Stomach (tissue), 9 donors: Measurements from ENCODE around the gene JAKMIP1. TPM values are rescaled to one million over a fixed set of nuclear protein-coding genes. Genes with fewer than 3 reads are reported as not detected.

Experiments
- DNase-seq, 2 donors: peaks; one replicate each; pipeline versions ENCODE4 v3.0.0 to v3.0.0-alpha.2; 2013 to 2019
- H3K27ac ChIP-seq, 5 donors: fragments of 200-600 bp in 4 of 5; sonication (generic) in 4 of 5; one replicate each; pipeline ENCODE4 v1.5.1; 2013 to 2019; ENCODE audit warnings: mild to moderate bottlenecking in 1 of 5, moderate library complexity in 1 of 5
- H3K27me3 ChIP-seq, 3 donors: fragments of 200-600 bp; sonication (generic); one replicate each; pipeline ENCODE4 v1.5.1; 2017 to 2019; ENCODE audit warnings: mixed run types in 1 of 3
- H3K36me3 ChIP-seq, 4 donors: fragments of 200-600 bp; sonication (generic); 1 replicate in 3 of 4; 2 replicates in 1 of 4; pipeline ENCODE4 v1.5.1; 2016 to 2019
- H3K4me1 ChIP-seq, 4 donors: fragments of 200-600 bp; sonication (generic); one replicate each; pipeline ENCODE4 v1.5.1; 2016 to 2019
- H3K4me3 ChIP-seq, 4 donors: fragments of 200-600 bp; sonication (generic) in 3 of 4; one replicate each; pipeline ENCODE4 v1.5.1; 2016 to 2019; ENCODE audit warnings: mild to moderate bottlenecking in 1 of 4
- H3K9me3 ChIP-seq, 4 donors: fragments of 200-600 bp; sonication (generic); one replicate each; pipeline ENCODE4 v1.5.1; 2016 to 2019
- EP300 ChIP-seq: sonication (generic); formaldehyde crosslinking; IDR thresholded peaks from one replicate; pipeline ENCODE4 v1.6.1; 2017; ENCODE audit warnings: antibody characterized with exemption
- POLR2A ChIP-seq, 4 donors: fragments of 450-650 bp; IDR thresholded peaks; one replicate each; pipeline ENCODE4 v1.6.1; 2016; ENCODE audit warnings: antibody characterized with exemption in 4 of 4, control low read depth in 2 of 4, mild to moderate bottlenecking in 1 of 4, moderate library complexity in 1 of 4
- POLR2AphosphoS5 ChIP-seq, 3 donors: sonication (generic); formaldehyde crosslinking; IDR thresholded peaks; one replicate each; pipeline ENCODE4 v1.6.1; 2016; ENCODE audit warnings: antibody characterized with exemption in 3 of 3
- WGBS, 5 donors: extraction: QIAGEN DNeasy Blood & Tissue Kit in 3 of 5; methylation state at CpG; one replicate each; pipeline versions ENCODE4 v1.1.5 to v1.1.7; 2013 to 2018; 5-methylcytosine and 5-hydroxymethylcytosine counted together
- intact Hi-C: fragments of 100-400 bp; cut with DNase I; formaldehyde crosslinking; loops from one replicate; pipeline ENCODE4 v1.15.1; 2023; ENCODE audit warnings: low total_unique reads
- polyA plus RNA-seq, 3 donors: library from polyadenylated mRNA; stranded (reverse); fragments of 200-250 nt; gene quantifications; one replicate each; pipeline ENCODE4 v1.2.3, GENCODE V29; 2013
- total RNA-seq, 5 donors: library from RNA; depleted of rRNA; stranded (reverse); fragments of >200 nt; gene quantifications; one replicate each; pipeline versions ENCODE4 v1.1.0 to v1.2.3, GENCODE V29; 2014 to 2016
- TF ChIP-seq, protein P1 (sequence below), 7 experiments: fragments of 450-650 bp in 4 of 7; fragments of 200-600 bp in 3 of 7; sonication (generic) in 3 of 7; IDR thresholded peaks; one replicate each; pipeline ENCODE4 v1.5.1; 2016 to 2019; ENCODE audit warnings: antibody characterized with exemption in 7 of 7, control low read depth in 2 of 7, mild to moderate bottlenecking in 1 of 7
- donor health status: healthy with polysubstance abuse.
- donor health status: Bipolar disorder and iron deficiency.
- donor health status: healthy.

Gene JAKMIP1
- total and polyA plus RNA-seq, 8 donors: 0.18 to 10.3 (median 0.54) TPM; not detected in 2

- H3K27me3 ChIP-seq: peaks cover 0 to 47% (median 0%) of the 10 kb centered on the region in 3 donors
- H3K4me3 ChIP-seq: no peak overlapping the region
- TF ChIP-seq POLR2A (IDR thresholded peaks at IDR 0.05) (no peak), POLR2AphosphoS5 (IDR thresholded peaks at IDR 0.05) (no peak), EP300 (no peak)
- TF ChIP-seq, protein P1, sequence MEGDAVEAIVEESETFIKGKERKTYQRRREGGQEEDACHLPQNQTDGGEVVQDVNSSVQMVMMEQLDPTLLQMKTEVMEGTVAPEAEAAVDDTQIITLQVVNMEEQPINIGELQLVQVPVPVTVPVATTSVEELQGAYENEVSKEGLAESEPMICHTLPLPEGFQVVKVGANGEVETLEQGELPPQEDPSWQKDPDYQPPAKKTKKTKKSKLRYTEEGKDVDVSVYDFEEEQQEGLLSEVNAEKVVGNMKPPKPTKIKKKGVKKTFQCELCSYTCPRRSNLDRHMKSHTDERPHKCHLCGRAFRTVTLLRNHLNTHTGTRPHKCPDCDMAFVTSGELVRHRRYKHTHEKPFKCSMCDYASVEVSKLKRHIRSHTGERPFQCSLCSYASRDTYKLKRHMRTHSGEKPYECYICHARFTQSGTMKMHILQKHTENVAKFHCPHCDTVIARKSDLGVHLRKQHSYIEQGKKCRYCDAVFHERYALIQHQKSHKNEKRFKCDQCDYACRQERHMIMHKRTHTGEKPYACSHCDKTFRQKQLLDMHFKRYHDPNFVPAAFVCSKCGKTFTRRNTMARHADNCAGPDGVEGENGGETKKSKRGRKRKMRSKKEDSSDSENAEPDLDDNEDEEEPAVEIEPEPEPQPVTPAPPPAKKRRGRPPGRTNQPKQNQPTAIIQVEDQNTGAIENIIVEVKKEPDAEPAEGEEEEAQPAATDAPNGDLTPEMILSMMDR (IDR thresholded peaks at IDR 0.05): no peak
- WGBS, 5 donors: 81 to 94% (median 86%) methylated on average over 5 of the region's 5 CpGs
- DNase-seq: no peak
- peaks cover 0 to 17% (median 15%) of the 10 kb centered on the region in 4 donors for H3K9me3 ChIP-seq
- H3K36me3 ChIP-seq: no peaks in the 10 kb centered on the region
- no peak overlapping the region for H3K27ac ChIP-seq
- intact Hi-C loops: no loop called here
- no peaks in the 10 kb centered on the region for H3K4me1 ChIP-seq
Observed at GRCh38 chr4:6189511-6189910, 10.8 kb downstream of the JAKMIP1 start.

DNA sequence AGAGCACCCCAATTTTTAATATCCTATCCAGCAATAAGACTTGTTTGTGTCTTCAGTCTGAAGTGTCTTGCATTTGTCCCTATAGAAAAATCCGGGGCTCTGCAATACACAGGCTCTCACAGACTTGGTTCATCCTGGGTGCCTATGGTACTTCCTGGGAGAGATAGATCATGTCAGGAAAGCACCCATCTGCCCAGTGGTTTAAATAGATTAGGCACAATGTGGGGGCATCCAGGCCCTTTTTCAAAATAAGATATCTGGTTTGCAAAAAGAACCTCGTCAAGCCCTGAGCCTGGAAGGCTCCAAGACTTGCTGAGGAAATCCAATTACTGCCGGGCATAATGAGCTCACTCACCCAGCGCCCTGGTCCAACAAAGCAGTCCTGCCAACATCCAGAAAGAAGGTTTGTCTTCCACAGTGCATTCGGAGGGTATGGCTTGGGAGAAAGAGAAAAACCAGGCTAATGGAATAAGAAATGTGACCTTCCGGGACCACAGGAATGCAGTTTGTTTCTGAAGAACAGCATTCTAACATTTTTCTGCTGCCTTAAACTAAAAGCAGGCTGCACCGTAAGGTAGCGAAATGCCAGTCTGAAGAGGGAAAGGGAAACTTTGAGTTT is 11.6 kb downstream of the JAKMIP1 start:
- H3K4me1 ChIP-seq: no peaks in the 10 kb centered on the region
- intact Hi-C loops: no loop called here
- H3K36me3 ChIP-seq: no peaks in the 10 kb centered on the region
- H3K27ac ChIP-seq: no peak overlapping the region
- WGBS, 5 donors: 67 to 79% (median 71%) methylated on average over 8 of the region's 8 CpGs
- H3K27me3 ChIP-seq: peaks cover 0 to 40% (median 0%) of the 10 kb centered on the region in 3 donors
- H3K4me3 ChIP-seq: no peak overlapping the region
- peak in 1 of 2 donors; percentile 57 for DNase-seq
- peaks cover 0 to 17% (median 15%) of the 10 kb centered on the region in 4 donors for H3K9me3 ChIP-seq
- TF ChIP-seq, protein P1 (IDR thresholded peaks at IDR 0.05): no peak
- TF ChIP-seq POLR2A (IDR thresholded peaks at IDR 0.05): no peak
- TF ChIP-seq POLR2AphosphoS5 (IDR thresholded peaks at IDR 0.05): no peak
- no peak for TF ChIP-seq EP300

DNA sequence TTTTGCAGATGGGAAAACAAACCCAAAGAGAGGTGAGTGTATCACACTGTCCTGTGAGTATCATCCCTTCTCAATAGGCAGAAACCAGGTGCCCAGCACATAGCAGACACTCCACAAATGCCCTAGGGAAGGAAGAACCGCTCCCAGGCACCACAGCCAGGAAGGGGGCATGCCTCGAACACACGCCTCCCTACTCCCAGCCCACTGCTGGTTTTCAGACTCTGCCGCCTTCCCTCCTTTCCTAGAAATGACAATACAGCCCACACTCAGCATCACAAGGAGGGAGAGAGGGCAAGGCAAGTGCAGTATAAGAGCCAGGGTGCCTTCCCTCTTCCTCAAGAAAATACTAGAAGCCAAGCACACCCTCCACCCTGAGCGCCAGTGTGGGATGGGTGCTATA is 16.2 kb downstream of the JAKMIP1 start:
- DNase-seq: no peak
- Histone ChIP-seq H3K4me3 (no peak overlapping the region), H3K9me3 (peaks cover 0 to 24% (median 22%) of the 10 kb centered on the region in 4 donors), H3K4me1 (no peaks in the 10 kb centered on the region), H3K36me3 (no peaks in the 10 kb centered on the region), H3K27ac (no peak overlapping the region), H3K27me3 (peaks cover 0 to 6% (median 0%) of the 10 kb centered on the region in 3 donors)
- TF ChIP-seq EP300 (no peak), POLR2AphosphoS5 (IDR thresholded peaks at IDR 0.05) (no peak), POLR2A (IDR thresholded peaks at IDR 0.05) (no peak)
- TF ChIP-seq, protein P1 (IDR thresholded peaks at IDR 0.05): no peak
- 61 to 82% (median 76%) methylated on average over 5 of the region's 5 CpGs for WGBS, 5 donors
- intact Hi-C loops: no loop called here

- Histone ChIP-seq H3K9me3 (peaks cover 0 to 24% (median 22%) of the 10 kb centered on the region in 4 donors), H3K4me1 (no peaks in the 10 kb centered on the region), H3K36me3 (no peaks in the 10 kb centered on the region), H3K27me3 (peaks cover 0 to 8% (median 0%) of the 10 kb centered on the region in 3 donors), H3K27ac (no peak overlapping the region), H3K4me3 (no peak overlapping the region)
- no peak for DNase-seq
- intact Hi-C loops: no loop called here
- 62 to 71% (median 68%) methylated on average over 4 of the region's 4 CpGs for WGBS, 5 donors
- no peak for TF ChIP-seq POLR2AphosphoS5 (IDR thresholded peaks at IDR 0.05)
- TF ChIP-seq POLR2A (IDR thresholded peaks at IDR 0.05): no peak
- TF ChIP-seq EP300: no peak
- TF ChIP-seq, protein P1 (IDR thresholded peaks at IDR 0.05): no peak
Observed at GRCh38 chr4:6183740-6184139, 16.6 kb downstream of the JAKMIP1 start.
